Fibroblast of mammary gland (primary cell): ENCODE data around the gene FGF12.

Source experiments
- DNase-seq: peaks from one replicate; pipeline ENCODE4 v3.0.0-alpha.2; 2010; ENCODE audit warnings: low read depth
- H3K4me3 ChIP-seq: 2 replicates; pipeline ENCODE4 v1.5.1; 2011; ENCODE audit warnings: low read depth, mild to moderate bottlenecking, low read length, moderate library complexity; ENCODE audit not compliant: control insufficient read depth
- CTCF ChIP-seq: conservative IDR thresholded peaks from 2 replicates; pipeline ENCODE4 v1.5.1; 2011; ENCODE audit warnings: low read depth, low read length, inconsistent platforms; ENCODE audit not compliant: control insufficient read depth, insufficient read depth

FGF12 gene

GRCh38 chr3:192608726-192609600 lies 118.4 kb downstream of the FGF12 start:
- no peak for TF ChIP-seq CTCF
- H3K4me3 ChIP-seq, result no peak overlapping the region
- DNase-seq, result no peak

- no peak for DNase-seq
- H3K4me3 ChIP-seq, result no peak overlapping the region
- no peak for TF ChIP-seq CTCF
Measured at GRCh38 chr3:192607798-192608197, 119.5 kb downstream of the FGF12 start.

- DNase-seq, result no peak
- no peak overlapping the region for H3K4me3 ChIP-seq
- no peak for TF ChIP-seq CTCF
Measured at GRCh38 chr3:192597913-192598312, 129.4 kb downstream of the FGF12 start.

- TF ChIP-seq CTCF, result no peak
- no peak overlapping the region for H3K4me3 ChIP-seq
- no peak for DNase-seq
Measured at GRCh38 chr3:192597506-192597905, 129.8 kb downstream of the FGF12 start.

- H3K4me3 ChIP-seq, result no peak overlapping the region
- no peak for TF ChIP-seq CTCF
- no peak for DNase-seq
Measured at GRCh38 chr3:192578729-192579128, 148.6 kb downstream of the FGF12 start.

- H3K4me3 ChIP-seq, result no peak overlapping the region
- no peak for DNase-seq
- TF ChIP-seq CTCF, result no peak
Measured at GRCh38 chr3:192577811-192578210, 149.5 kb downstream of the FGF12 start.
